Neural progenitor cell (in vitro differentiated cells): ENCODE results near the gene NUTM2D.
"Not testable (repeated sequence)": the region's sequence is repeated elsewhere in the genome, so short reads cannot be mapped to it uniquely, and the experiment has no call there.

Experiments used
- CTCF ChIP-seq: fragments of 200-600 bp; sonication (generic); IDR thresholded peaks from 2 replicates; pipeline ENCODE4 v1.5.1; 2017; ENCODE audit warnings: antibody characterized with exemption, mild to moderate bottlenecking
- EZH2phosphoT487 ChIP-seq: fragments of 200-600 bp; sonication (generic); IDR thresholded peaks from 2 replicates; pipeline ENCODE4 v1.6.1; 2017; ENCODE audit warnings: antibody characterized with exemption

GRCh38 chr10:87374091-87374490 is 16.5 kb downstream of the NUTM2D start:
- not testable (repeated sequence) for TF ChIP-seq CTCF, EZH2phosphoT487
